BJ (cell line): ENCODE measurements around the gene IL36G. TPM values are rescaled to one million over a fixed set of nuclear protein-coding genes. Genes with fewer than 3 reads are reported as not detected.

Experiments used
- CTCF ChIA-PET: fragments of 350-600 bp; formaldehyde crosslinking; extraction: SDS; loops from one replicate; lab custom pipeline; 2021; ENCODE audit warnings: antibody characterized with exemption, inconsistent platforms; lab: Yijun Ruan, JAX
- POLR2A ChIA-PET: fragments of 300-600 bp; sonication (Branson Sonifier 250); formaldehyde crosslinking; extraction: SDS; loops from one replicate; lab custom pipeline; 2021; ENCODE audit warnings: antibody characterized with exemption; lab: Charles Lee
- DNase-seq: peaks from one replicate; pipeline ENCODE4 v3.0.0-alpha.2; 2011; ENCODE audit warnings: low read depth
- H3K27me3 ChIP-seq: 2 replicates; pipeline ENCODE4 v1.6.0; 2011; ENCODE audit warnings: low read length; ENCODE audit not compliant: control insufficient read depth, insufficient read depth
- H3K36me3 ChIP-seq: 2 replicates; pipeline ENCODE4 v1.5.1; 2011; ENCODE audit warnings: low read length; ENCODE audit not compliant: control insufficient read depth, insufficient read depth
- H3K4me3 ChIP-seq: 2 replicates; pipeline ENCODE4 v1.5.1; 2011; ENCODE audit warnings: low read depth, mild to moderate bottlenecking, control low read depth, low read length
- polyA plus RNA-seq: library from polyadenylated mRNA; depleted of rRNA; stranded (reverse); fragments of >200 nt; gene quantifications from 2 replicates; pipeline ENCODE4 v1.2.3, GENCODE V29; 2011
- TF ChIP-seq, protein P1 (sequence below): IDR thresholded peaks from 2 replicates; pipeline ENCODE4 v1.5.1; 2011; ENCODE audit warnings: low read depth, mild to moderate bottlenecking, control low read depth, inconsistent platforms, low read length, moderate library complexity; ENCODE audit not compliant: insufficient read depth

IL36G gene
- polyA plus RNA-seq, 1 experiment = not detected

DNA sequence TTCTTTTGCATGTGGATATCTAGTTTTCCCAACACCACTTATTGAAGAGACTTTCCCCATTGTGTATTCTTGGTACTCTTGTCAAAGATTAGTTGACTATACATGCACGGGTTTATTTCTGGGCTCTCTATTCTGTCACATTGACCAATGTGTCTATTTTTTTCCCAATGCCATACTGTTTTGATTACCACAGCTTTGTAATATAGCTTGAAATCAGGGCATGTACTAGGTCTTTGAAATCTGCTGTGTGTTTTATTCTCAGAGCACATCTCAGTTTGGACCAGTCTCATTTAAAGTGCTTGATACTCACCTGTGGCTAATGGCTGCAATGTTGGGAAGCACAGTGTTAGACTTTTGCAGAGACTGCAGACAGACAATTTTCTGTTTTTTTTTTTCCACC lies 32.8 kb upstream of the IL36G start:
- TF ChIP-seq, protein P1, sequence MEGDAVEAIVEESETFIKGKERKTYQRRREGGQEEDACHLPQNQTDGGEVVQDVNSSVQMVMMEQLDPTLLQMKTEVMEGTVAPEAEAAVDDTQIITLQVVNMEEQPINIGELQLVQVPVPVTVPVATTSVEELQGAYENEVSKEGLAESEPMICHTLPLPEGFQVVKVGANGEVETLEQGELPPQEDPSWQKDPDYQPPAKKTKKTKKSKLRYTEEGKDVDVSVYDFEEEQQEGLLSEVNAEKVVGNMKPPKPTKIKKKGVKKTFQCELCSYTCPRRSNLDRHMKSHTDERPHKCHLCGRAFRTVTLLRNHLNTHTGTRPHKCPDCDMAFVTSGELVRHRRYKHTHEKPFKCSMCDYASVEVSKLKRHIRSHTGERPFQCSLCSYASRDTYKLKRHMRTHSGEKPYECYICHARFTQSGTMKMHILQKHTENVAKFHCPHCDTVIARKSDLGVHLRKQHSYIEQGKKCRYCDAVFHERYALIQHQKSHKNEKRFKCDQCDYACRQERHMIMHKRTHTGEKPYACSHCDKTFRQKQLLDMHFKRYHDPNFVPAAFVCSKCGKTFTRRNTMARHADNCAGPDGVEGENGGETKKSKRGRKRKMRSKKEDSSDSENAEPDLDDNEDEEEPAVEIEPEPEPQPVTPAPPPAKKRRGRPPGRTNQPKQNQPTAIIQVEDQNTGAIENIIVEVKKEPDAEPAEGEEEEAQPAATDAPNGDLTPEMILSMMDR = no peak
- Histone ChIP-seq H3K4me3 (no peak overlapping the region), H3K27me3 (peaks cover 4% of the 10 kb centered on the region; the same call in 1 of the 2 replicates), H3K36me3 (no peaks in the 10 kb centered on the region)
- CTCF ChIA-PET = interaction anchor here (0.9 to 6.6 kb wide), 4 partner anchors 11 to 319 kb away, joined by 3 to 190 read pairs (median 13); no protein-coding TSS in a partner anchor
- no peak for DNase-seq
- POLR2A ChIA-PET = no interaction called here

- no peak for DNase-seq
- TF ChIP-seq, protein P1 = no peak
- ChIA-PET CTCF (interaction anchor here (1.7 to 3.7 kb wide), 3 partner anchors 10 to 196 kb away, joined by 5 to 21 read pairs (median 9); no protein-coding TSS in a partner anchor), POLR2A (no interaction called here)
- peaks cover 4% of the 10 kb centered on the region; the same call in 1 of the 2 replicates for H3K27me3 ChIP-seq
- no peaks in the 10 kb centered on the region for H3K36me3 ChIP-seq
- no peak overlapping the region for H3K4me3 ChIP-seq
Measured at GRCh38 chr2:112946086-112946485, 31.7 kb upstream of the IL36G start.

DNA sequence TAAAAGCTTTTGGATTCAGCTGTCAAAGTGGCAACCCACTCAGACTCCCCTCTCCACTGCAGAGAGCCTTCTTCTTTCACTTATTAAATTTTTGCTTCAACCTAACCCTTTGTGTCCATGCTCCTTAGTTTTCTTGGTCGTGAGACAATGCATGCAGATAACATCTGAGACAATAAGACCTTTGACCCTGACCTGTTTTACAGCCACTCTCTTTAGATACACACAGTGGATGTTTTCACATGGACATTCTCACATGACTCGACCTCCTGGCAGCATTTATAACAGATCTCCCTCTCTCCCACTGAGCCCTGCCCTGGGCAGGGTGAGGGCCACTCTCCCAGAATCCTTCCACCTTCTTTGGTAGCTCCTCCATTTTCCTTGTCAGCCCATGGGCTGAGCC lies 30.4 kb upstream of the IL36G start:
- no peaks in the 10 kb centered on the region for H3K36me3 ChIP-seq
- ChIA-PET CTCF (interaction anchor here (2.2 to 3.7 kb wide), 3 partner anchors 8 to 198 kb away, joined by 9 to 21 read pairs (median 10); no protein-coding TSS in a partner anchor), POLR2A (no interaction called here)
- DNase-seq = no peak
- H3K4me3 ChIP-seq = no peak overlapping the region
- TF ChIP-seq, protein P1 = no peak
- peaks cover 4% of the 10 kb centered on the region; the same call in 1 of the 2 replicates for H3K27me3 ChIP-seq

DNA sequence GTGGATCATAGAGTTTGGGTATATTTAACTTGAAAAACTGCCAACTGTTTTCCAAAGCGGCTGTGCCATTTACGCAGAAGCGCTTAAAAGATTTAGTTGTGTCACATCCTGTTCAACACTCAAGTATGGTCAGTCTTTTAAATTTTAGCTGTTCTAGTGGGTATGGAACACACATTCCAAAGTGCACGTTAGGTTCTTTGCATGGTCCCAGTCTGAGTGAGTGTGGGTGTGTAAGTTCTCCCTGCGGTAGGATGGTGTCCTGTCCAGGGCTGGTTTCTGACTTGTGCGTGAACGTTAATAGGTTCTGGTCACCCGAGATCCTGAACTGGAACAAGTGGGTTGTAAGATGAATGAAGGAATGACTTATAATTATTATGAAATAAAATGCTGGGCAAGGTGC lies 28.4 kb upstream of the IL36G start:
- TF ChIP-seq, protein P1 = no peak
- CTCF ChIA-PET = interaction anchor here (0.9 to 1.5 kb wide), 2 partner anchors 9 to 200 kb away, joined by 3 to 6 read pairs; no protein-coding TSS in a partner anchor

DNA sequence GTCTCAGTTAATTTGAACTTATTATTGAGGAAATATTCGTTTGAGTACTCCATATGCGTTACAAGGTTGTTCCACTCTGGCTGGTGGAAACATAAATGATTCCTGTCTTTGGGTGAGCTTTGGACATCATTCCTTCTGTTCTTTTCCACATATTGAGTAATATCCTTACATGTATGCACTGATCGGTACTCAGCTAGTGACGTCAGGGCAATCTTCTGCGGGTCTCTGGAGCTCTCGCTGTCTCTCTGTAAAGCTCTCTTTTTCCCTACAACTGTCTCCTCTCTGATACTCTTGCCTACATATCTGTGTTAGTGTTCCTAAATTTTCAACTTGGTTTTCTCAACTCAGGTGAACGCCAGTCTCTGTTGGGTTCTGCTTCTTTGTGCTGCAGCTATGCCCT lies 23.4 kb upstream of the IL36G start:
- H3K27me3 ChIP-seq = peaks cover 3% of the 10 kb centered on the region
- TF ChIP-seq, protein P1 = no peak
- DNase-seq = no peak
- no peak overlapping the region for H3K4me3 ChIP-seq
- ChIA-PET POLR2A (no interaction called here), CTCF (interaction anchor here (0.7 to 6.1 kb wide), 6 partner anchors 8 to 227 kb away, joined by 3 to 35 read pairs (median 10); no protein-coding TSS in a partner anchor)
- H3K36me3 ChIP-seq = no peaks in the 10 kb centered on the region

More for the DNA sequence above, 28.4 kb upstream of the IL36G start:
- POLR2A ChIA-PET = no interaction called here
- no peak for DNase-seq
- H3K4me3 ChIP-seq = no peak overlapping the region
- peaks cover 4% of the 10 kb centered on the region for H3K27me3 ChIP-seq
- no peaks in the 10 kb centered on the region for H3K36me3 ChIP-seq
